GM18498 (cell line): ENCODE measurements around the gene MRPL28.
A peak's percentile ranks its signal among the peaks of the same experiment; 100 is the strongest.
"Not testable (repeated sequence)": the region's sequence is repeated elsewhere in the genome, so short reads cannot be mapped to it uniquely, and the experiment has no call there.

ENCODE experiments used
- ATAC-seq: cut with Tn5 transposase; IDR thresholded peaks from one replicate; pipeline ENCODE4 v1.9.1; 2021; ENCODE audit warnings: mild to moderate bottlenecking, moderate library complexity; ENCODE audit not compliant: unreplicated experiment

The MRPL28 gene

DNA sequence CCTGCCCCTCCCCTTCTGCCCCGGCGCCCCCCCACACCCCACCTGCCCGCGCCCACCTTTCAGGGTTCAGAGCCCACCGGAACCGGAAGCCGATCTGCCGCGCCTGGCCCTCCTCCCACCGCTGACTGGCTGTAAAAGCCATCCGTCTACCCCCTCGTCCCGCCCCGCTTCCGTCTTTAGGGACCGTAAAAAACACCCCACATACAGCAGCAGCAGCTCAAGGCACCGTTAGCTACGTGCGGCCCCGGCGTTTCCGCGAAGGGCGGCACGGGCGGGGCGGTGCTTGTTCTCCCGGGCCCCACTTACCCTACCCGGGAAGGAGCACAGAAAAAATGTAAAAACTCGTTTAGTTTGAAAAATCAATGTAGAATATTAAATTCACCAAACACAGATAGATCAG is at the start of gene MRPL28:
Gene MRPL28 (minus strand): TSS at position 96 of the 400 bp plus-strand sequence. CDS start 320 bp downstream, outside the sequence.
- ATAC-seq, result peak; percentile 84

DNA sequence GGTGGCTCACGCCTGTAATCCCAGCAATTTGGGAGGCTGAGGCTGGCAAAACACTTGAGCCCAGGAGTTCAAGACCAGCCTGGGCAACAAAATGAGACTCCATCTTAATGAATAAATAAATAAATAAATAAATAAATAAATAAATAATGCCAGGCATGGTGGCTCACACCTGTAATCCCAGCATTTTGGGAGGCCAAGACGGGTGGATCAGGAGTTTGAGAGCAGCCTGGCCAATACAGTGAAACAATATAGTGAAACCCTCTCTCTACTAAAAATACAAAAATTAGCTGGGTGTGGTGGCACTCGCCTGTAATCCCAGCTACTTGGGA is 44.8 kb upstream of the MRPL28 start:
- not testable (repeated sequence) for ATAC-seq

DNA sequence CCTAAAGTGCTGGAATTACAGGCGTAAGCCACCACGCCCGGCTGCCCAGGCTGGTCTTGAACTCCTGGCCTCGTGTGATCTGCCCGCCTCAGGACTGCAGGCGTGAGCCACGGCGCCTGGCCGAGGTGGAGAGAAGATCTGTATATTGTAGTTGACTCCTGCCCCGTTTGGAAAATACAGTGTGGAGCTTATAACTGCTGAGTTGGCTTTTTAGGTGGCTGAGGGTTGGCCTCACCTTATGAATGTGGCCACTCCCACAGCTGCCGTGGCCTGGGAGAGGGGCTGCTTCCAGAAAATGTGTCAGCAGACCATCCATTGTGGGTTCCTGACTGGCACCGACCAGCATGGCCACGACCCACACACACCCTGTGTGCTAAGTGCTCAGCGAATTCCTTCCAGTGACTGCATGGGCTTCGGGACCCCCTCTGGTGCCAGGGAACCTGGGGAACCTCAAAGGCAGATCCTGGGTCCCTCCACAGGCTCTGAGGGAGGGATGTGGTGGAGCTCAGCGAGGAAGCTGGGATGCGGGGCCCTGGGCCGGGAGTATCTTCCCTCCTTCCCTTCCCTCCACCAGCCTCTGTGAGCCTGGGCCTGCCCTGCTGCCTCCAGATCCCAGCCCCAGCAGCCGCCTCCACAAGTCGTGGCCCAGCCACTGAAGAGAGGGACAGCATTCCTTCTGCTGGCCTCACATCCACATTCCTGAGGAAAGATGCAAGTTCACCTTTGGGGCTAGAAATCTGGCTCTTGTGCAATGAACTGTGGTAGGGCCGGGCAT is 44.2 kb upstream of the MRPL28 start:
- no peak for ATAC-seq

DNA sequence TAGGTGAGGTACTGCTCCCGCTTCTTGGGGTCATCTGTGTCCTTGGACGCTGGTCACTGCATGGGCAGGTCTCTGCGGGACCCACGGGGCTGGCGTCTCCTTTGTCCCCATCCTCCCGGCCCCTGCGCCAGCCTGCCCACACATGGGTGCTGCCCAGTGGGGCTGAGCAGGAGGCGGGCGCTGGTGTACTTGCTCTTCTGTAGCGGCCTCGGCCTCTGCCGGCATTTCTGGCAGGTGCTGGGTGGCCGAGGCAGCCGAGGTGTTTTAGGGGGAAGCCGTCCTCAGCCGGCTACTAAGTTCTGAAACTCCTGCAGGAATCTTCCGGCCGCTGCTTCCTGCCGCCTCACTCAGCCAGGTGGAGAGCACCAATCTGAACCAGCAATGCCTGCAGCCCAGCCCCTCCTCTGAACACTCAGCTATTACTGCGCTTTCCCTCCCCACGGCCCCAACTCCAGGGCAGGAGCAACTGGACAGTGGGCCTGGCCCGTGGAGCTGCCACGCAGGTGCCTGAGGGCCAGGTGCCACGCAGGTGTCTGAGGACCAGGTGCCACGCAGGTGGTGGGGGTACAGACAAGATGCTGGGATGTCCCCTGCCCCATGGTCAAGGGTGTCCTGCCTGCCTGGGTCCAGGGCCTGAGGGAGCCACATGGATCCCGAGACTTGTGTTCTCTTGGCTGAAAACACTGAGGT is 41.4 kb upstream of the MRPL28 start:
- no peak for ATAC-seq

DNA sequence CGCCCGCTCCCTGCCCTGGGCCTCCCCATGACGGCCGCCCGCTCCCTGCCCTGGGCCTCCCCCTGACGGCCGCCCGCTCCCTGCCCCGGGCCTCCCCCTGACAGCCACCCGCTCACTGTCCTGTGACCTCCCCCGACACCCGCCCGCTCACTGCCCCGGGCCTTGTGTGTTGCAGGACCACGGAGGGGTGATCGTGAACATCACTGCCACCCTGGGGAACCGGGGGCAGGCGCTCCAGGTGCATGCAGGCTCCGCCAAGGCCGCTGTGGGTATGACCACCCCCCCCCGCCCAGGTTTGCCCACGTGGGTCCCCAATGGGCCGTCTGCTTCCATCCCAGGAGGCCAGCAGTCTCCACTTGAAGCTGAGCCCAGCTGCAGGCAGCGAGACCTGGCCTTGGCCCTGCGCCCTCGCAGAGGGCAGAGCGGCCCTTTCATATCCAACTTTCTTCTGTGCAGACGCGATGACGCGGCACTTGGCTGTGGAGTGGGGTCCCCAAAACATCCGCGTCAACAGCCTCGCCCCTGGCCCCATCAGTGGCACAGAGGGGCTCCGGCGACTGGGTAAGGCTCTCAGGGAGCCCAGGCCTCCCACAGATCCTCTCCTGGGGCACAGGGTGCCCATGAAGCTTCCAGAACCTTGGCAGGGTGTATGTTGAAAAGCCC is 40.3 kb upstream of the MRPL28 start:
- ATAC-seq, result no peak

DNA sequence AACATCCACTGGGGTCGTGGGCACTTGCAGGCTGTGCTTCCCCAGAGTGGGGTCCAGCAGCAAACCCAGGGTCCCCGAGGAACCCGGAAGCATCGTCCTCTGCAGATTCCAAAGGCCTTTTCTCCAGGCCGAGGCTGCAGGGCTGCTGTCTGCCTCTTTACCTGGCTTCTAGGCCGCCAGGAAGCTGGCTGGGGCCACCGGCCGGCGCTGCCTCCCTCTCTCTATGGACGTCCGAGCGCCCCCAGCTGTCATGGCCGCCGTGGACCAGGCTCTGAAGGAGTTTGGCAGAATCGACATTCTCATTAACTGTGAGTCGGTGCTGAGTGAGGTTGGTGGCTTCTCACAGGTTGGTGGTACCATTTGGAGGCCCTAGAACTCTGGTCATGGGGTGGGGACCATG is 36.9 kb upstream of the MRPL28 start:
- ATAC-seq, result no peak

DNA sequence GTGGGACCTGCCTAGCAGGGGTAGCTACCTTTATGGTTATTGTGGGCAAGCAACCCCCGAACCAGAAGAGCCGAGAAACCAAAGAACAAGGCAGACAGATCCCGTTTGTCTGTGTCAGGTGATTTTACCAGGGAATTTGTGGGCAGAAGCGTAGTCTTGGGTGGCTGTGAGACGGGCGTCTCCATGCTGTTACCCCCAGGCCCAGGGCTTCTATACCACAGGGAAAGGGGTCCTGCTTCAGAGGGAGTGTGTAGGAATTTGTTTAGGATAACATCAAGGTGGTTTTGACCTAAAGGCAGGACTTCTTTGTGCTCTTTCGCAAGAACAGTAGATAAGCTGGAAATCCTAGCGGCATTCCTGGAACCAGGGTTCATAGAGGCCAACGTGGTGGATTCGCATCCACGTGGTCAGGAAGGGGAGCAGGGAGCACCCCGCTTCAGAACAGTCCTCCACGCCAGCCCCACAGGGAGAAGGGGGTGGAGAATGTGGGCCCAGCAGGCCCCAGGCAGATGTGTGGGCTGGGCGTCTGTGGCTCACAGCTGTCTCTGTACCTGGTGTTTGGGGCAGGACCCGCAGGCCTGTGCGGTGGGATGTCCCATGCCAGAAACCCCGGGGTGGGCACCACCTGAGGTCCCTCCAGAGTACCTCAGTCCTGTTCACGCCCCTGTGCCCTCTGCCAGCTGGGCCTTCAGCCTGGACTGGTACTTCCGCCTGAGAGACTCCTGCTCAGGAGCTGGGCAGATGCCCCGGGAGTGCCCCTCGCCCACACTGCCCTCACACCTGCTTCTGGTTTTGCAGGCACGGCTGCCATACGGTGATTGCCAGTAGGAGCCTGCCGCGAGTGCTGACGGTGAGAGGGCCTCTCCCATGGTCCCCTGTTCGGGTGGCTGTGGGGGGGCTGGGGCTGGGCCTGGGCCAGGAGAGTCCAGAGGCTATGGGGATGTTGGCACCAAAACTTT is 35.5 kb upstream of the MRPL28 start:
- ATAC-seq, result no peak

DNA sequence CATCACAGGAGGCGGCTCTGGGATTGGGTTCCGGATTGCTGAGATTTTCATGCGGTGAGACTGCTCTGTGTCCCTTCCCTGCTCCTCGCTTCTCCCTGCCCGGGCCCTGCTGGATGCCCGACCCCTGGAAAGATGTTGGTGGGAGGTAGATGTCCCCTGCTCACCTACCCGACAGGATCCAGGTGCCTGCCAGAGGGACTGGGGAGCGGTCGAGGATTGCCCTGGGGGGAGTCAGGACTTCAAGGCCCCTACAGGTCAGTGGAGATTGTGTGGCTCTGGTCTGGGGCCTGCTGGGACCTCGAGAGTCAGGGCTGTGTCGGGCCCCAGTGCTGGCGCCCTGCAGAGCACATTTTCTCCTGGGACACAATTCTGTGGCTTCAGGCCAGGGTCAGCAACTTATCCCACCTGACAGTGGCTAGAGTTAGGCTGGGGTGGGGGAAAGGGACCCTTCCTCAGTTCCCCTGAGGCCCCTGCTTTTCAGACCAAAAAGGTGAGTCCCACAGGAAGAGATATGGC is 34.7 kb upstream of the MRPL28 start:
- ATAC-seq, result no peak

DNA sequence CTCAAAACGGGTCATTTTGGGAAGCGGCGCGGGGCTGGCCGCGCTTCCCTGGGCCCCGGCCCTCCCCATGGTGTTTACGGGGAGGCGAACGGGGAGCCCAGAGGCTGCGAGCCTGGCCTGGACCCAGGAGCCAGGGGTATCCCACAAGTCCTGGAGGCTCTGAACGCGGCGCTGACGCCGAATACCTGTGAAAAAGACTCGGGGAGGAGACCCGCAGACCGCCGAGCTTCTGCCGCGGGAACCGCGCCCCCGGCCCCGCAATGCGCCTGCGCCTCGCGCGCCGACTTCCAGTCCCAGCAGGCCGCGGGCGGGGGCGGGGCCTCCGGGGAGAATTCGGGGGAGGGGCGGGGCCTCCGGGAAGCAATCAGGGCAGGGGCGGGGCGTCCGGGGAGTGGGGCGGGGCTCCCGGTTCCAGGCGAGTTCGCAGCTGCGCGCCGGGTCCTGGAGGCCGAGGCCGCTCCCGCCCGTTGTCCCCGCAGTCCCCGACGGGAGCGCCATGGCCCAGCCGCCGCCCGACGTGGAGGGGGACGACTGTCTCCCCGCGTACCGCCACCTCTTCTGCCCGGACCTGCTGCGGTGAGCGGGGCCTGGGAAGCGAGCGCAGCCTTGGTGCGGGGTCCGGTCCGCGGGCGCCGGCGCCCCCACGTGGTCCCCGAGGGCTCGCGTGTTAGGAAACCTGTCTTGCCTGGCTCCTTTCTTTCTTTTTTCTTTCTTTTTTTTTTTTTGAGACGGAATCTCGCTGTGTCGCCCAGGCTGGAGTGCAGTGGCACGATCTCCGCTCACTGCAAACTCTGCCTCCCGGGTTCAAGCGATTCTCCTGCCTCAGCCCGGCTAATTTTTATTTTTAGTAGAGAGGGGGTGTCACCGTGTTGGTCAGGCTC is 31.4 kb upstream of the MRPL28 start, which contains the start of gene DECR2:
Gene DECR2 (plus strand): TSS at position 418 of the 881 bp plus-strand sequence. CDS start 79 bp downstream, at position 497.
- peak; percentile 55 for ATAC-seq

DNA sequence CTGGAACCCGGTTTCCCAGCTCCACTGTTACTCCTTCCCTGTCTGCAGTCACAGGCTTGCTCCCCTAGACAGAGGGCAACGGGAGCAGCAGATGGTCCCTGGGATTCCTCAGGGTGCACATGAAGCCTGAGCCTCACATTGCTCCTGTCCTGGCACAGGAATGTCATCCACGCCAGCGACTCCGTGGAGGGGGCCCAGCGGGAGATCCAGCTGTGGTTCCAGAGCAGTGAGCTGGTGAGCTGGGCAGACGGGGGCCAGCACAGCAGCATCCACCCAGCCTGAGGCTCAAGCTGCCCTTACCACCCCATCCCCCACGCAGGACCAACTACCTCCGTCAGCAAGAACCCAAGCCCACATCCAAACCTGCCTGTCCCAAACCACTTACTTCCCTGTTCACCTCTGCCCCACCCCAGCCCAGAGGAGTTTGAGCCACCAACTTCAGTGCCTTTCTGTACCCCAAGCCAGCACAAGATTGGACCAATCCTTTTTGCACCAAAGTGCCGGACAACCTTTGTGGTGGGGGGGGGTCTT is 29.8 kb upstream of the MRPL28 start:
- no peak for ATAC-seq

DNA sequence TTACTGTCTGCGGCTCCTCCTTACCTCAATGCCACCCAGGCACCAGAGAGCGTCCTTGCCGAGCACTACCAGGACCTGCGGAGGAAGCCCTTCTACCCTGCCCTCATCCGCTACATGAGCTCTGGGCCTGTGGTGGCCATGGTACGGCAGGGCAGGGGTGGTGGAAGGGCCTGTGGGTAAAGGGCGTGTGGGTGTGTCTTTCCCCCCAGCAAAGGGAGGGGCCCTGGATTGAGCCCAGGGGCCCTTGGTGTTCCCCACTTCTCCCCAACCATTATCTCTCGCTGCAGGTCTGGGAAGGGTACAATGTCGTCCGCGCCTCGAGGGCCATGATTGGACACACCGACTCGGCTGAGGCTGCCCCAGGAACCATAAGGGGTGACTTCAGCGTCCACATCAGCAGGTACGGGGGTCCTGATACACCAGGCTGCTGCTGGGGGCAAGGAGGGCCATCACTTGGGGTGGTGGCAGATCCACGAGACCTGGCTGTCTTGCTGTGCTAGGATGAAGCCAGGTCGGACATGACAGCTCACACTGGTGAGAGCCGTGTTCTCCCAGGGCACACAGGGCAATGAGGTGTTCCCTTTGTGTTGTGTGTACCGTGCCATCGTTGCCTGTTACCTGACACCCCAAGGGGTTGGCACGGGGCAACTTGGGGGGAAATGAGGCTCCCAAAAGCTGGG is 29.1 kb upstream of the MRPL28 start:
- no peak for ATAC-seq

DNA sequence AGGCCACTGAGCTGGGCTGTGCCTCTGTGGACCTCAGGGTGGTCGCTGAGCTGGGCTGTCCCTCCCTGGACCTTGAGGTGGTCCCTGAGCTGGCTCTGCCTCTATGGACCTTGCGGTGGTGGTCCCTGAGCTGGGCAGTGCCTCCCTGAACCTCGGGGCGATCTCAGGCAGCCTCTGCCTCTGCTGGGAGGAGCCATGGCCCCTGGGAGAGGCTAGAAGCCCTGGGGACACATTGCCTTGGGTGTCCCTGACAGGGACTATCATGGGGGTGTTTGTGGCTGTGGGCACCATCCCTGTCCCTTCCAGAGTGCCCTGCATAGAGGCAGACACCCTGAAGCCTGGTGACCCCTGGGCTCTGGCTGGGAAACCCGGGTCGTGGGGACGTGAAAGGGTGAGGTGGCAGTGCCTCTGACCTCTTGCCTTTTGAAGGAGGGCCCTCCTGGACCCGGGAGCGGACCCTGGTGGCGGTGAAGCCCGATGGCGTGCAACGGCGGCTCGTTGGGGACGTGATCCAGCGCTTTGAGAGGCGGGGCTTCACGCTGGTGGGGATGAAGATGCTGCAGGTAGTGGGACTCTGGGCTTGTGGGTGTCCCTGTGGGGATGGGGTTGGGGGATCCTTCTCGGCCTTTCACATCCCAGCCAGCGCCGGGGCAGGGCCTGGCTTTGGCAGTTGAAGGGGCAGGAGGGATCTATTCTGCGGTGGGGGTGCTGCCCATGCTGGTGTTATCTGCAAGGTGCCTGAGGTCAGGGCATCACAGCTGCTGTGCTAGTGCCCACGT is 28.4 kb upstream of the MRPL28 start:
- no peak for ATAC-seq

DNA sequence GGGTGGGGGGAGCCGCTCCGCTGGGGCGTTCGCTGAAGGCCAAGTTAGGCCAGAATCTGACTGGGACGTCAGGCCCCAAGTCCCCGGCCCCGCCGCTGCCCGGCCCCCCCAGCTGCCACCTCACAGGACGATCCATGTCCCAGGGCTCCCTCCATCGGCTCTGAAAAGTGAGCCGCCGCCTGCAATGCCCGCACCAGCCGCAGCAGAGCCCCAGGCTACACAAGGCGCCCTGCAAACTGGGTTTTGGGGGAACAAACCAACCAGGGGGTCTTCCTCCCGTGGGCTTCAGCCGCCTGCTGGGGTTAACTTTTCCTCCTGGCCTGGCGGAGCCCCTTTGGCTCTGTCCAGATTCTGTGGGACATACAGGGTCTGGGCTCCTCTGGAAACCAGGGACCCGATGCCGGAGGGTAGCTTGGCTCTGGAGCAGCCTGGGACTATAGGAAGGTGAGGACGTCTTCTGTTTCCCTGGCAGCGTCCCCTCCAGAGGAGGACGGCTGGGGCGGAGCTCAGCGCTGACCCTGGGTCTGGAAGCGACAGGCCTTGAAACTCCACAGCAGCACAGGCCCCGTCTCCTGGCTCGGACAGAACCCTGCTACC is 27.5 kb upstream of the MRPL28 start:
- ATAC-seq, result no peak

DNA sequence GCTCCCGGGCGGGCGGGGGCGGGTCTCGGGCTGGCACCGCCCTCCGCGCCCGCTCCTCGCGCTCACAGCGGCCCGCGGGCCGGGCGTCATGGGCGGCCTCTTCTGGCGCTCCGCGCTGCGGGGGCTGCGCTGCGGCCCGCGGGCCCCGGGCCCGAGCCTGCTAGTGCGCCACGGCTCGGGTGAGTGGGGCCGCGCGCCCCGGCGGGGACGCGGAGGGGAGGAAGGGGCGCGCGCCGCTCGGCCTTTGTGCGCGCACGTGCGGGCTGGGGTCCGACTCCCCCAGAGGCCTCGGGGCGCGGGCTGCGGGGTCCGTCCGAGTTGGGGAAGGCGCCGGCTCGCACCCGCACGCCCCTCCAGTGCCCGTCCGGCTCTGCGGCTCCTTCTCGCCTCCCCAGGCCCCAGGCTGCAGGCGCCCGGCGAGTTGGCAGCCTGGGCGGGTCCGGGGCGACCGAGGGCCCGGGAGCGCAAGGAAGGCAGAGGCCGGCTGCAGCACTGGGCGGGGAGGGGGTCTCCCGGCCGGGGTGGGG is 26.9 kb upstream of the MRPL28 start, which contains the start of gene NME4:
Gene NME4 (plus strand): TSS at position 65 of the 527 bp plus-strand sequence. CDS start 24 bp downstream, at position 89.
- ATAC-seq, result no peak

DNA sequence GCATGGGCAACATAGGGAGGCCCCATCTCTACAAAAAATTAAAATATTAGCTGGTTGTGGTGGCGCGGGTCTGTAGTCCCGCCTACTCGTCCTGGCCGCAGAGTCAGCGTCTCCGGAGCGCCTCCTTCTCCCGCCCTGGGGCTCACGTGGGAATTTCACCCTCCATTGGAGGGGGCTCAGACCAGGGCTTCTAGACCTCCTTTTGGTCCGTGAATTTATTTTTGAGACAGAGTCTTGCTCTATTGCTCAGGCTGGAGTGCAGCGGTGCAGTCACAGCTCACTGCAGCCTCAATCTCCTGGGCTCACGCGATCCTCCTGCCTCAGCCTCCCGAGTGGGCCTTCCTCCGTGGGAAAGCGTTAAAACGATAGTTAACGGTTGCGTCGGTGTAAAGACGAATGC is 26.3 kb upstream of the MRPL28 start:
- ATAC-seq, result no peak

DNA sequence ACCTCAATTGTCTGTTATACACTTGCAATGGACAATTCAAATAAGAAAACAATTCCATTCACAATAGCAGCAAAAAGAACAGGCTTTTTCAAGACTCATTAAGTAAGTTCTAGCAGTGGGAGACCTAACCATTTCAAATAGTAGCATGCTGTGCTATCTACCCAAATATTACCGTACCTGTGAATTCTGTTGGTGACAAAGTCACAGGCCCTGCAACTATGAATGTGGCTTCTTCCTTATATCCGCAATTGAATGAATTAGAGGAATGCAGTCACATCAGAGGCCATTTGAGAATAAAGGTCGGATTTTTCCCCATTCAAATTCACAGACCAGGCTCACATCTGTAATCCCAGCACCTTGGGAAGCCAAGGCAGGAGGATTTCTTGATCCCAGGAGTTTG is 25.9 kb upstream of the MRPL28 start:
- ATAC-seq, result no peak

DNA sequence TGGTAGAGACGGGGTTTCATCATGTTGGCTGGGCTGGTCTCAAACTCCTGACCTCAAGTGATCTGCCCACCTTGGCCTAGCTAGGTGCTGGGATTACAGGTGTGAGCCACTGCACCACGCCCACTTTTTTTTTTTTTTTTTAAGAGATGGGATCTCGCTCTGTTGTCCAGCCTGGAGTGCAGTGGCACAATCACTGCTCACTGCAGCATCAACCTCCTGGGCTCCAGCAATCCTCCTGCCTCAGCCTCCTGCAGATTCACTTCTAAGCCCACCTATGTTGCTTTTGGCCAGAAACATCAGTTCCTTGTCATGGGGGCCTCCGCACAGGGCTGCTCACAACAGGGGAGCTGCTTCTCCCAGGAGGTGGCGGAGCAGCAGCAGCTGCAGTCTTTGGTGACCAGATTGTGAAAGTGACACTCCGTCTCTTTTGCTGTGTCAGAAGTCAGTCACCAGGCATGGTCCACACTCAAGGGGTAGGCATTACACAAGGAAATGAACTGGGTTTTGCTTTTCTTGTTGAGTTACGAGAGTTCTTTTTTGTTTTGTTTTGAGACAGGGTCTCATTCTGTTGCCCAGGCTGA is 22.2 kb upstream of the MRPL28 start:
- no peak for ATAC-seq
